ENCODE data around the gene ACAD11. TPM values are rescaled to one million over a fixed set of nuclear protein-coding genes. Genes with fewer than 3 reads are reported as not detected.

The ACAD11 gene
- total and polyA plus RNA-seq, 9 of the 15 experiments (the other 6 are each of a cell fraction or from before 2014, with no cell fraction given) = 1.3 to 8.4 (median 4.0) TPM

DNA sequence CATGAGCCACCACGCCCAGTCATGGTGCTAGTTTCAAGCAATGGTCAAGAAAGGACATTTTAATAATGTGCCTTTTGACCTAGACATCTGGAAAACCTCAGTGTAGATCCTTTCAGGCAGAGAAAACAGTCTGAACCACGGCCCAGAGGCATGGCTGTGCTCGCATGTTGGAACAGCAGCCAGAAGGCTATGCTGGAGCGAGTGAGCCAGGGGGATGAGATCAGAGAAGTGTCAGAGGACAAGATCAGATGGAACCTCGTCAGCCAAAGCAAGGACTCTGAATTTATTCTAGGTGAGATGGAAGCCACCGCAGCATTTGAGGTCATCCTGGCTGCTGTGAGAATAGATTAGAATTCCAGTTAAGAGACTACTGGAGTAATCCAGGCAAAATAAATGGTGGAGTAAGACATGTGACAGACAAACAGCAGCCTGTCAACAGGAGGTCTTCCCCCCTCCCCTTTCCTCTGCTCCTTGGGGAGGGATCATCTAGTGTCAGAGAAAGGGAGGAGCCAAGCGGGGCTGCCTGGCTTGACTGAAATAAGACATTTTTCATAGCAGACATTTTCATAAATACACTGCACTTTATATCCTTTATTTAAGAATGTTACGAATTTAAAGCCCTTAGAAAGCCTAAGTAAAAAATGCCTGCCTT, 103.0 kb downstream of the ACAD11 start:
- peak overlapping the region; percentile 30 for H3K4me2 ChIP-seq (ENCODE audit: insufficient read depth, low read length)
- H4K20me1 ChIP-seq (replicated peaks; ENCODE audit: control insufficient read depth, insufficient read depth, low read length) = no peaks in the 10 kb centered on the region
- intact Hi-C loops (cut with micrococcal nuclease) (no loop called here), in situ Hi-C loops (cut with MboI) (no loop called here)
- no peaks in the 10 kb centered on the region for H3K79me2 ChIP-seq (ENCODE audit: control insufficient read depth, insufficient read depth, low read length)
- H3K9me1 ChIP-seq (ENCODE audit: control insufficient read depth, insufficient read depth, low read length) = no peaks in the 10 kb centered on the region
- 0 out of 3 replicates have a peak overlapping the region, but pooled peaks have one; percentile 40 for H3K27ac ChIP-seq (ENCODE audit: extremely low read depth, low read depth, low read length)
- 43% methylated on average over 7 of the region's 8 CpGs for WGBS (ENCODE audit: insufficient coverage, low coverage, missing lambda C conversion rate)
- no peaks in the 10 kb centered on the region for H3K27me3 ChIP-seq (ENCODE audit: control insufficient read depth in 2 of 2, insufficient read depth in 2 of 2, low read length in 2 of 2)
- peak in 2 of 4 experiments; percentile 18 to 35 for DNase-seq (ENCODE audit: extremely low read depth in 1 of 4, low spot score in 3 of 4)
- no peak overlapping the region for H3K9ac ChIP-seq (ENCODE audit: insufficient read depth in 1 of 2, low read depth in 2 of 2, low read length in 2 of 2)
- H3K36me3 ChIP-seq (ENCODE audit: control insufficient read depth, insufficient read depth, low read length) = no peaks in the 10 kb centered on the region
- no TSS peak for BruUV-seq (replicated peaks)
- ChIA-PET POLR2A (no interaction called here), CTCF (ENCODE audit: low intra/inter-chr PET ratio) (no interaction called here)
- no peaks in the 10 kb centered on the region for H3K9me3 ChIP-seq (replicated peaks; ENCODE audit: control insufficient read depth, insufficient read depth, low read depth, low read length)
- peak overlapping the region; percentile 72 for H2AFZ ChIP-seq (ENCODE audit: low read depth, low read length)
- peak; percentile 83 for ATAC-seq
- no peak overlapping the region for H3K4me3 ChIP-seq
- FAIRE-seq = no peak
- peaks cover 5 to 13% of the 10 kb centered on the region in 2 experiments; a peak in 4 of 5 replicates for H3K4me1 ChIP-seq (replicated peaks in 1 of 2; ENCODE audit: control insufficient read depth in 2 of 2, insufficient read depth in 2 of 2, low read length in 2 of 2)
- TF ChIP-seq CREM (IDR thresholded peaks at IDR 0.05; ENCODE audit: low read depth) = no peak
- TF ChIP-seq VEZF1 (CRISPR knock-in tag; IDR thresholded peaks at IDR 0.05) = peak; percentile 40
- no peak for TF ChIP-seq NFIX (CRISPR knock-in tag; IDR thresholded peaks at IDR 0.05; ENCODE audit: low read depth)
- TF ChIP-seq MCM3 (IDR thresholded peaks at IDR 0.05) = no peak
- TF ChIP-seq, protein P1, sequence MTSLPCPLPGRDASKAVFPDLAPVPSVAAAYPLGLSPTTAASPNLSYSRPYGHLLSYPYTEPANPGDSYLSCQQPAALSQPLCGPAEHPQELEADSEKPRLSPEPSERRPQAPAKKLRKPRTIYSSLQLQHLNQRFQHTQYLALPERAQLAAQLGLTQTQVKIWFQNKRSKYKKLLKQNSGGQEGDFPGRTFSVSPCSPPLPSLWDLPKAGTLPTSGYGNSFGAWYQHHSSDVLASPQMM (CRISPR knock-in tag; IDR thresholded peaks at IDR 0.05) = no peak
- TF ChIP-seq SMAD2 (IDR thresholded peaks at IDR 0.05; ENCODE audit: low read depth, low read length) = no peak
- no peak for TF ChIP-seq YY1 (IDR thresholded peaks at IDR 0.05; ENCODE audit: borderline replicate concordance in 1 of 3, control insufficient read depth in 1 of 3, extremely low read depth in 1 of 3, insufficient read depth in 3 of 3, insufficient read length in 1 of 3, insufficient replicate concordance in 2 of 3, low read depth in 1 of 3, low read length in 2 of 3)
- TF ChIP-seq, protein P2, sequence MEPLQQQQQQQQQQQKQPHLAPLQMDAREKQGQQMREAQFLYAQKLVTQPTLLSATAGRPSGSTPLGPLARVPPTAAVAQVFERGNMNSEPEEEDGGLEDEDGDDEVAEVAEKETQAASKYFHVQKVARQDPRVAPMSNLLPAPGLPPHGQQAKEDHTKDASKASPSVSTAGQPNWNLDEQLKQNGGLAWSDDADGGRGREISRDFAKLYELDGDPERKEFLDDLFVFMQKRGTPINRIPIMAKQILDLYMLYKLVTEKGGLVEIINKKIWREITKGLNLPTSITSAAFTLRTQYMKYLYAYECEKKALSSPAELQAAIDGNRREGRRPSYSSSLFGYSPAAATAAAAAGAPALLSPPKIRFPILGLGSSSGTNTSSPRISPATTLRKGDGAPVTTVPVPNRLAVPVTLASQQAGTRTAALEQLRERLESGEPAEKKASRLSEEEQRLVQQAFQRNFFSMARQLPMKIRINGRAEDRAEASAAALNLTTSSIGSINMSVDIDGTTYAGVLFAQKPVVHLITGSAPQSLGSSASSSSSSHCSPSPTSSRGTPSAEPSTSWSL (CRISPR knock-in tag; IDR thresholded peaks at IDR 0.05; ENCODE audit: borderline replicate concordance) = no peak
- TF ChIP-seq CTCF (IDR thresholded peaks at IDR 0.05 in 2 of 3, conservative IDR thresholded peaks at IDR 0.05 in 1 of 3; ENCODE audit: insufficient read depth in 2 of 3, low read depth in 1 of 3, low read length in 3 of 3) = no peak
- TF ChIP-seq COPS2 (conservative IDR thresholded peaks at IDR 0.05) = no peak
- TF ChIP-seq SMARCB1 (IDR thresholded peaks at IDR 0.05; ENCODE audit: insufficient read length, low read depth) = no peak
- no peak for TF ChIP-seq TCFL5 (CRISPR knock-in tag; conservative IDR thresholded peaks at IDR 0.05)
